Stimulated activated CD4-positive, alpha-beta T cell treated with anti-CD3 and anti-CD28 coated beads, TNF-alpha, amount 100 ng/mL, for 4 hours (primary cell): ENCODE results near the gene NAGLU.

Source experiments
- DNase-seq, 3 experiments: peaks; one replicate each; pipeline ENCODE4 v3.0.0-alpha.2; 2020; ENCODE audit warnings: low read depth in 3 of 3

The NAGLU gene

DNA sequence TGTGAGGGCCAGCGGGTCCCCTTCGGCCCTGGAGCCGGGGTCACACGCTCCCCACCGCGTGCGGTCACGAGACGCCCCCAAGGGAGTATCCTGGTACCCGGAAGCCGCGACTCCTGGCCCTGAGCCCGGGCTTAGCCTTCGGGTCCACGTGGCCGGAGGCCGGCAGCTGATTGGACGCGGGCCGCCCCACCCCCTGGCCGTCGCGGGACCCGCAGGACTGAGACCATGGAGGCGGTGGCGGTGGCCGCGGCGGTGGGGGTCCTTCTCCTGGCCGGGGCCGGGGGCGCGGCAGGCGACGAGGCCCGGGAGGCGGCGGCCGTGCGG lies at the start of gene NAGLU:
Gene NAGLU, plus strand, starts transcription at position 194 of the 324 bp plus-strand sequence. Its CDS starts 32 bp downstream, at position 226.
- DNase-seq = peak; percentile 64 to 82 (median 69)

DNA sequence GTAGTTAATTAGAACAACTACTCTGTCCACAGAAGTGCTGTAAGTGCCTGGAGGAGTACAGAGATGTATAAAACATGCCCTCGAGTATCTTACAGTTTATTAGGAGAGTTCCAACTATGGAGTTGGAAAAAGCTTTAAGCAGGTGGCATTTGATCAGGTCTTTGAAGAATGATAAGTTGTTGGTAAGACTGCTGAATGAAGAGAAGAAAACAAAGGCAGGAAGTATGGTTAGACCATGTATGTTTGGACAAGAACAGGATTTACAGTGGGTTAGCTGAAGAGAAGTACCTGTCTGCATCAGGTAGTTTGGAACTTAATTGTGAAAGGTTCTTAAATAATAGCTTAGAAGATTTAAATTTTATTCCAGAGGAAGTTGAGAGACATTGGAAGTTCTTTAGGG lies 48.0 kb upstream of the NAGLU start:
- no peak for DNase-seq

DNA sequence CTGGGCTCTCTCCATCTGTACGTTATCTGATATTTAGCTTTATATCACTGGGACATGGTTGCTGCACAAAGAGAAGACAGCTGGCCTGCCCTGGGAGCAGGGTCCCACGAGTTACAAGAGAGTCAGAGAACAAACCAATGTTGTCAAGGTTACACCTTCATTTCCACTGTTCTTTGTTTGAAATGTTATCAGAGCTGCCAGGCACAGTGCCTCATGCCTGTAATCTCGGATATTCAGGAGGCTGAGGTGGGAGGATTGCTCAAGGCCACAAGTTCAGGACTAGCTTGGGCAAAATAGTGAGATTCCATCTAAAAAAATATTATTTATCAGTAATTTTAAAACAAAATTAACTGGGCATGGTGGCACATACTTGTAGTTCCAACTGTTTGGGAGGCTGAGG lies 42.7 kb upstream of the NAGLU start:
- no peak for DNase-seq

DNA sequence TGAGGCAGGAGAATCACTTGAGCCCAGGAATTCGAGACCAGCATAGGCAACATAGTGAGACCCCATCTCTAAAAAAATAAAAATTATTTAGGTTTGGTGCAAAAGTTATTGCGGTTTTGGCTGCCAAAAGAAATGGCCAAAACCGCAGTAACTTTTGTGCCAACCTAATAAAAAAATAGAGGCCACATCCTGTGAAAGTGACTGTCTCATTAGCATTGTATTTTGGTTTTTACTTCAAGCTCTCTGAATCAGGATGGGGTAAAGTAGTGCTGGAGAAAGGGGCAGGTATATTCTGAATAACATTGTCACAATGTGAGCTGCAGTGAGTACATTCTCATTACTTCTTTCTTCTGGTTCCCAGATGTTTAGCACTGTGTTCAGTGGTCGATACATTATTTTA lies 41.4 kb upstream of the NAGLU start:
- no peak for DNase-seq

DNA sequence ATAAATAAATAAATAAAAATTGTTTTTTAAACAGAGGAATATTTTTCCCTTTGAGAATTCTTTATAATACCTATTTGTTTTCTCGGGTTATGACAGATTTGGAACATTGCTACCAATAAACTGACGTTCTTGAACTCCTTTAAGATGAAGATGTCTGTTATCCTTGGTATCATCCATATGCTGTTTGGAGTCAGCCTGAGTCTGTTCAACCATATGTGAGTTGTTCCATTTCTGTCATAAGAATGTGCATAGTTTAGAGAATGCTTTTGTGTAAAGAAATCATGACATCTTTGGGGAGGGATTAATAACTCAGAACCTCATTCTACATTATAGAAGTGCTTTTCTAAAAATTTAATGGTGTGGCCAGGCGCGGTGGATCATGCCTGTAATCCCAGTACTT lies 37.2 kb upstream of the NAGLU start:
- no peak for DNase-seq

DNA sequence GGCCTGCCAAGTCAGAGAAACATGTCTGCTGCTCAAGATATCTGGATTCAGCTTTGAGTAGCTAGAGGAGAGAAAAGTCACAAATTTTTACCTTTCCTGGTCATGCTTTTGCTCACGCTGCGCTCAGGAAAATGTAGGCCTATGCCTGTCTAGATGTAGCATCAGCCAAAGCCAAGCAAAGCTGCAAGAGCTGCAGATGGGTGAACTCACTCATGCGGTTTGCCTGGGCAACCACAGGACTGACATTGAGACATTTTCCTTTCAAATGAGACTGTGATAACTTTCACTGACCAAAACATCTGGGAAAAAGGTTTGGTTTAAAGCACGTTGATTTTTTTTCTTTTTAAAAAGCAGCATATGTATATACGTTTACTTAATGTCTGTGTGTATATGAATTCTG lies 34.0 kb upstream of the NAGLU start:
- DNase-seq = no peak

DNA sequence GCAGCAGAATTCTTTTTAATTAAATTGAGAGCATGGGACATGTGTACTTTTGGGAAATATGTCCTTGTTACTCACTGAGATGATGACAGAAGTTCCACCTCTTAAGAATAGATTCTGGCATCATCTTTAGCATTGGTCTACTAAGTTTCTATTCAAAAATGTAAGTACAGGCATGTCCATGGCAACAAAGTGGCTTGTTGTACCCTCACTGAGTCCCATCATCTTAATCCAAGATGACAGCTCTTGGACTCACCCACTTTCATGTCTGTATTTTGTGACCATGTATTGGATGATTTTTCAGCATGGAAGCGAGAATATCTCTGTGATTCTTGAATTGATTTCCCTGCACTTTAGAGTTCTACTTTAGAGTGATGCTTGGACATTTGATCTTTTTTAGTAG lies 33.1 kb upstream of the NAGLU start:
- DNase-seq = no peak

DNA sequence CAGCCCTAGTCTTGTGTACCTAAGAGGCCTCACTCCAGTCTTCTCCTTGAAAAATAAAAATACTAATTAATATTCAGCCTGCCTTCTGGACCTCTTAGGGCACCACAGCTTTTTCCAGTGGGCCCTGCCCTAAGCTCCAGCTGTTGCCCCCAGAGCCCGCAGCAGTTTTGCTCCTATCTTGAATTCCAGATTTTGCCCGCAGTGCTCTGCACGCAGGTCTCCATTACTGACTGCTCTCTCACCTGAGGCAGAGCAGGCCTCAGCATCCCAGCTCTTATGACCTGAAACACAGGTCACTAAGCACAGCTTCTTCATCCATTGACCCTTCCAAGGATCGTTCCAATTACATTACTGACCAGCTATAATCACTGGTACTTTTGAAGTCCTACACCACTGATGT lies 28.4 kb upstream of the NAGLU start:
- DNase-seq = no peak

DNA sequence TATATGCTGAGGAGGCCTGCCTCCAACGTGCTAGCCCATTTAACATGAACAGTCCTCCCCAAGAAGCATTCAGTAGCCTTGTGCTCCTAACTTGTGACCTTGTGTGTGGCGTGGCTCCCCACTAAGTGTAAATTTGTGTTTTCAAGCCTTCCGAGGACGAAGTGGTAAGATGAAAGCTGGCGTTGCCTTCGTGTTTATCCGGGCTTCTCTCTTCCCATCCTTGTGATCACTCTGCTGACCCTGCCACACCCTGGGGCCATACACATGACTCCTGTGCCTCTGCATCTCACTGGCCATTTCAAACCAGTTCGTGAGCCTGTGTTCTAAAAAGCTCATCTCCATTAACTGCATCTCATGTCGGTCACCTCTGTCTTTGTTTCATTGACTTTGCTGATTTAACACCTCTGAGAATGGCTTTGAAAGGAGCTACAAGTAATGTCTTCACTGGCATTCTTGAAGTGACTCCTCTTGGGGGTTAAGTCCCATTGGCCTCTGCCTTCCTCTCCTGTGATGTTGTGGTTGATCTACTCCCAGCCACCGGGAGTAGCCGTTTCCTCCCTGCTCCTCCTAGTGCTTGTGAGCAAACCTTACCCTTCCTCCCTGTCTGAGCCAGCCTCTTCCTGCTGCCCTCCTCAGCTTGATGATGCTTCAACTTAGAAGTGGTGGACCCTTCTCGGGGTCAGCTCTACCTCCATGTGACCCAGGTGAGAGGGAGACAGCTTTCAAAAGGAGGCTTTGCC lies 27.4 kb upstream of the NAGLU start:
- DNase-seq = no peak

DNA sequence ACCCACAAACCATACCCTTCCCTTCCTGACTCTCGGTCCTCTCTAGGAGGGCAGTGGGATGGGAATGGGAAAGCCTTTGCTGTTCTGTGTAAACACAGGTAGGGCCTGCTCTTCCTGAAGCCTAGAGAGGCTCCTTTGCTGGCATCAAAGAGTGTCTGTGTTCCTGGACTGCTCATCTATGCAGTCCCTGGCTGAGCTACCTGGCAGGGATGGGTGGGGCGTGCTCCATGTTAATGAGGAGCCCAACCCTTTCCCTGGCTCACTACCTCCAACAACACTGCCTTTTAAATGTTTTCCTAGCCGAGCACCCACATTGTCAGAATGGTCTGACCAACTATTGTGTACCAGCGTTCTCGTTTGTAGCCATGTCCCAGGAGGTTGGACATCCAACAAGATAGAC lies 26.6 kb upstream of the NAGLU start:
- DNase-seq = no peak

DNA sequence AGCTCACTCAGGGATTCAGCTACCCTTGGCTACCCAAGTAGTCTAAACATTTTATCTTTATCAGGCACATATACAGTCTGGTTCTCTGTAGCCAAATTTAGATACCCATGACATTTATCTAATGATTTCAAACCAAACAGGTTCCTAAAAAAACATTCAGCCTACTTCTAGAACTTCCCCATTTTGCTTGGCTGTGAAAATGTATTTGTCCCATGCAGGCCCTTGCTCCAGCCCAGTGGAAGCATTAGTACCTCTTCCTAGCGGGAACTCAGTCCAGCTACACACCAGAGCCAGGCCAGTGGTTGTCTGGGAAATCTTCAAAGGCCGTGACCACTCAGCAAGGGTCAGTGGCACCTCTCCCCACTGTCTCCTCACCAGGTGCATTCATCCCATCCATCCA lies 26.2 kb upstream of the NAGLU start:
- DNase-seq = no peak

DNA sequence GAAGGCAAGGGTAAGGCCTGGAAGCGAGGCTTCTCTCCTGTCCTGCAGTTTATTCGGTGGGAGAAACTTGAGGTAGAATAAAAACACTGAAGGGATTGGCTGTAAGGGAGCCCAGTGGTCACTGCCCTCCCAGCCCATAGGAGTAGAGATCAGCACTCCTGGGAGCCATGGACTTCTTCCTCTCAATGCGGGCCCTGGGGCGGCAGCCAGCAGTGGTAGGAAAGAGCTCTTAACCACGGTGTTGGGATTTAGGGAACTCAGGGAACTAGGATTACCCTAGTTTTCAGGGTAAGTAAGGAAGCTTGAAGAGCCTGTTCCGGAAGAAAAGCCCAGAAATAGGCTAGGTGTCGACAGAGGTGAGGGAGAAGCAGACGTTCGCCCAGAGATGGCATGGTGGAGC lies 23.8 kb upstream of the NAGLU start:
- no peak for DNase-seq

DNA sequence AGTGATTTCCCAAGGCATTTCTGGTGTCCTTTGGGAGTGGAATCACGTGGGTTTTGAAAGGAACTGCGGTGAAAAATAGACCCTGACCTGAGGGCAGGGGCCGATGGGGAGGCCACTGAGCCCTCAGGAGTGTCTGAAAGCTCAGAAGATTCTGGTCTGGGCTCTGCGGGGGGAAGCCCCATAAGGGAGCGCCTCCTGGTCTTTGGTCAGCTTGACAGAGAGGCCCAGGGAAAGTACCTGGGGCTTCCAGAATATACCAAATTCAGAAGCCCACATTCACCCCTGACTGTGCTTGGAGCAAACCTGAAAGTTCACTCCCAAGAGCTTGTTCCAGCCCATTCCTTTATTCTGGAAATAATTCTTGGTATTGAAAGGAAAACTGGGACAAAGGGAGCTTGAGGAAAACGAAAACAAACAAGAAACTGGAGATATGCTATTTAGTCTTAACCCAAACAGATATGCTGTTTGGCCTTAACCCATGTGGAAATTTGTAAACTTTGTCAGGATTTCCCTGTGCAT lies 23.2 kb upstream of the NAGLU start:
- no peak for DNase-seq

DNA sequence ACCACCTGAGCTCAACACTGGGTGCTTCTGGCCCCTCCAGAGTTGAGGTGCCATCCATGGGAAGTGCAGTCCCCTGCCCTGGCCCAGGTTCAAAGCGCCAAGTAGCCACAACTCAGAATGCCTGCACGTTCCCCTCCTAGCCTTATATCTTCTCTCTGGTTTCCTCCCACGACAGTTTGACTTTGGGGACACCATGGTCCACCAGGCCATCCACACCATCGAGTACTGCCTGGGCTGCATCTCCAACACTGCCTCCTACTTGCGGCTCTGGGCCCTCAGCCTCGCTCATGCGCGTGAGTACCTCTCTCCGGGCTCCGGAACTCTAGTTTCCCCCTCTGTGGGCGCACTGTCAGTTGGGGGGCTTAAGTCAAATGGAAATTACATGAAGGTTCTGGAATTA lies 22.4 kb upstream of the NAGLU start:
- DNase-seq = no peak

DNA sequence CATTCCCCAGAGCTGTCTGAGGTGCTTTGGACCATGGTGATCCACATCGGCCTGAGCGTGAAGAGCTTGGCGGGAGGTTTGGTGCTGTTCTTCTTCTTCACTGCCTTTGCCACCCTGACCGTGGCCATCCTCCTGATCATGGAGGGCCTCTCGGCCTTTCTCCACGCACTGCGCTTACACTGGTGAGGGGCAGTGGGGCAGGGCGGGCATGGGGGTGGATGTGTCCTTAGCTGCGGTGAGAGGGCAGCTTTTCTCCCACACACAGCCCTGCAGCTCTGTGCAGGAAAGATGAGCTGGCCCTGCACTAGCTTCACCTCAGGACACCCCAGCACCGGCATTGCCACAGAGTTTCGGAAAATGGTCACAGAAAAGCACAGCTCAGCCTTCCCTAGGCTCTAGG lies 21.8 kb upstream of the NAGLU start:
- DNase-seq = no peak

DNA sequence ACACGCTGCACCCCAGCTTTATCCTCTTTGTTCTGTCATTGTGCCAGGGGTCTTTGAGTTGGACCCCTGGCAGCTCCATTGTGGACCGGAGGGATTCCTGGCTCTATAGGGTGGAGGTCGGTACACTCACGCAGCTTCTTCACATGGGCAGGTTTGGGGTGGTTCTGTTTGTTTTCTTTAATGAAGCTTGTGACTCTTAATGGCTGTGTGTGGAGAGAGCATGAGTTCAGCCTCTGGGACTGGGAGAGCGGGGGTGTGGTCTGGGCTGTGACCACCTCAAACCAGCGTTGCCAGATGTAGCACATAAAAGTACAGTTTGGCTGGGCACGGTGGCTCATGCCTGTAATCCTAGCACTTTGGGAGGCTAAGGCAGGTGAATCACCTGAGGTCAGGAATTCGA lies 21.2 kb upstream of the NAGLU start:
- no peak for DNase-seq

DNA sequence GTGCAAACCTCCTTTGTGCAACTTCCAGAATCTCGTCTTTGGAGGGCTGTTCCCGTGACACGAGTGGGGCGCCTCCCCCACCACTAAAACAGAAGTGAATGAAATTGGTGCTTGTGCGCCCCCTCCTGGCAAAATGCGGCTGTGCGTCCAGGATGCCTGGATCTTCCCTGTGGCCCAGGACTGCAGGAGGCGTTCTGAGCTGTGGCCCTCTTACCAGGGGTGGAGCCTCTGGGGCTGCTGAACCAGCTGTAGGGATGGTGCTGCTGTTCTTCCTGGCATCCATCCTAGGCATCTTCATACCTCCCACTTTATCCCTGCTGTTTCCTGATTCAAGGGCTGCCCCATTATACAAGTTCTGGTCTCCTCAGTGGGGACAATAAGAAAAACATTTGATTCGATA lies 18.5 kb upstream of the NAGLU start:
- DNase-seq = peak; percentile 58 to 71 (median 63)

DNA sequence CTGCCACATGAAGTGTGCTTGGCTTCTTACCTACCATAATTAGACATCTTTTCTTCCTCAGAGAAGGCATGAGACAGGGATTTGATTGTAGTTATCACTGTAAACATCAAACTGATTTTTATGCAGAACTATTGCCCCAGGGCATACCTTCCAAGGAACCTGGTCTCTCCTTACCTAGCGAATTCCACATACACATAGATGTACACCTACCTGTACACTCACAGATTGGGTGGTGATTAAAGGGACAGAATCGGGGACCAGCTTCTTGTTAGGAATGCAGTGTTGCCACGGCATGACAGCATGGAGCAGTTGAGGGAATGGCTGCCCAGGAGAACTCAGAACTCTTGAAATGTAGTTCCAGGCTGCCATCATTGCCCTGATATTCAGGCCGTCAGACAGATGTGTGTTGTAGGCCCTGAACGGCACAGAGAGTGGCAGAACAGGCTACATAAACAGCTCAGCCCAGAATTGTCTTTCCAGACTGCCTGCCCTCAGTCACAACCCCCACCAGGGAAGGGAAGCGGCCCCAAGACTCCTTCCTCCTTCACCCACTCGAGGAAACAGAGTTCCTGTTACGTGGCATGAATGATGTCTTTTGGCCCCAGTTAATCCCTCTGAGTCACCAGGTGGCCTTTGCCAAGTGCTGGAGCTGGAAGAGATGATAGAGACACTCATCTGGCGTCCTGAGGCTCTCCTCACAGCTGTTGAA lies 17.8 kb upstream of the NAGLU start:
- no peak for DNase-seq

DNA sequence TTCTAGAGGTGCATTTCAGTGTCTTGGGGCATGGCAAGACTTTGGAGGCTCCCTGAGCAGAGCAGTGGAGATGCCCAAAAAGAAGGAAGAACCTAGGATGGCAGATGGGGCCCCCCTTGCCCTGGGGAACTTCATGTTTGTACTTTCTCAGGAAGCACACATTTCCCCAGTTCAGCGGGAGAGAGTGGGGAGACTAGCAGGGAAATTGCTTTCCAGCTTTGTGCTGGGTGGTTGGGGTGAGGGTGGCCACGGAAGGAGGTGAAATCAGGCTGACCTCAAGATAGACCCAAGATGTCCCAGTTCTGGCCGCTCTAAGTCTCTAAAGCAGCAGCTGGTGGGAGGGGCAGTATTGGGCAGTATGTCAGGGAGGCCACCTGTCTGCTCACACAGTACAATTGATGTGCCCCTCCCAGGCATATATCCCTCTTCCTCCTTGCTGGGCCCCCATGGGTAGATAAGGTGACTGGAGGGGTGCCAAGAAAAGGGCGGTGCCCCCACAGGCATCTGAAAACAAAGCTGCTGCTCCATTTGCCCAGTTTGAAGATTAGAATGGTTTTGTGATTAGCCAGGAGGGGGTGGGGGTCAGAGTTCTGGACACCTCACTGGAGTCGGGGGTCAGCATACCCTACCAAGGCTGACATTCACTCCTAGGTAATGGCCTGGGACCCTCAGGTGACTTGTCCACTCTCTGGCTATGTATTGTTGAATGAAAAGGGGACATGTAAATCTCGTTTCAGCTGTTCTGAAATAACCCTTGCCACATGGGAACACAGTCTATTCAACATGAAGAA lies 17.1 kb upstream of the NAGLU start:
- no peak for DNase-seq

DNA sequence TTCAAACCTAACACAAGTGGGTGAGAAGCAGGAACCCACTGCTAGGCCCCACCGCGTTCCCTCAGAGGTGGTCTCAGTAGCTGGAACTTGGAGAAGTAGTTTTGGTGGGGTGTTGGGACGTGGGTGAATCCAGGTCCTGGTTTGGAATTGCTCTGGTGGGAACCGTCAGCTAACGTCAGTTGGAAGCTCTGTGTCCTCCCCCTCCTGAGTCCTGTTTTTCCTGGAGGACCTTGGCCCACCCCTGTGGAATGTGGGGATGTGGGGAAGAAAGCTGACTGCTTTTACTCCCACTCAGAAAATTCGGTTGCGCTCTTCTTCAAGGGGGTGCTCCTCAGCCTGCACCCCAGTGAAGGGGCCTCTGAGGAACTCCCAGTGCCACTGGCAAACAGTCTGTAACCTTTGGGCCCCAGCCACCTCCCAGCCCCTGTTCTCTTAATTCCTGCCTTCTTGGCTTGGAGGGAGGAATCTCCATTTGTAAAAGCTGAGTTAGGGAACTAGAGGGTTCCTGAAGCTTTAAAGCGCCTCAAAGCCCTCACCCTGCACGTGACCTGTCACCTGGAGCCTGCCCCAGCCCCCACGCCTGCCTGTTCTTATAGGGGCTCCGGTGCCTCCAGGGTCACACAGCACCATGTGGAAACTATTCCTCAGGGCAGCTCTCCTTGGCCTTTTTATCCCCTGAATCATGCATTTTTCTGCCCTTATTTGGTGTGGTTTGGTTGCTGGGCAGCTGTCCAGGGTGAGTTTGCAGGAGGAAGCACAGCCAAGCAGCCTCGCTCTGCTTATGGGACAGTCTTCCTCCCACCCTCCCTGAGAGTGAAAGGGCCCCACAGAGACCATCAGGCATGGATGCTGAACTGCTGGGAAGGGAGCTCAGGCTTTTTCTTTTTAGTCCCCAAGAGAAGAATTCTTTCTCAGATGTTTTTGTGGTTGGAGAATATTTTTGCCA lies 16.2 kb upstream of the NAGLU start:
- no peak for DNase-seq

DNA sequence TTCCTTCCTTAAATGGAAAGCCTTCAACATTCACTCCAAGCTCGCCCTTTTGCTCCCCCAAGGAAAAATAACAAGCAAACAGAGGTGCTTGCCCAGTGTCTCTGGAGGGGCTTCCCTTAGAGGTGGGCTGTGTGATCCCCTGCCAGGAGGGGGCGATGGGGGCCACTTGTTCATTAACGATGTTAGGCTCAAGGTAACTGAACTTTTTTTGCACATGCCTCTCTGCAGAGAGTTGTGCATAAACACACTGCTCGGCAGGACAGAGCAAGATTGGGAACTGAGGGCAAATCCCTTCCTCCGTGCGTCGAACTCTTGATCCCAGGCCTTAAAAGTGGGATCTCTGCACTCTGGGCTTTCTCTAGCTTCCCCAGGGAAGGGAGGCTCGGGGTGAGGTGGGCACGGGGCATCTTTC lies 15.5 kb upstream of the NAGLU start:
- no peak for DNase-seq

DNA sequence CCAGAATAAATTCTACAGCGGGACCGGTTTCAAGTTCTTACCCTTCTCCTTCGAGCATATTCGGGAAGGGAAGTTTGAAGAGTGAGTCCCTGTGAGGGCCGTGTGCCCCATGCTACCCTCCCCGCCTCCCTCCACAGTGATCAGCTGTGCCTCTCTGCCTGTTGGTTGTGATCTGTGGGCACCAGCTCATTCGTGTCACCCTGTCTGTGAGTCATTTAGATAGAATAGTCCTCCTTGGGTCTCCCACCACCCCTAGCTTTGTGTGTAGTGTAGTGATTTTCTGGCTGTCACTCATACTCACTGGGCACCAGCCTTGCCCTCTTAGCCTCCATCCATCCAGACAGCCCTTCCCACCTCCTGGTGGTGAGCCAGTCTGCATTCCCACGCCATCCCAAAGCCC lies 15.0 kb upstream of the NAGLU start:
- DNase-seq = no peak
